Peyer's patch (tissue), 4 donors: ENCODE data around the gene SEMA3B.

Source experiments
- POLR2A ChIP-seq, 2 donors: fragments of 450-650 bp; IDR thresholded peaks; one replicate each; pipeline ENCODE4 v1.5.1; 2017; ENCODE audit warnings: antibody characterized with exemption in 2 of 2, mild to moderate bottlenecking in 2 of 2, moderate library complexity in 2 of 2
- TF ChIP-seq, protein P1 (sequence below), 6 experiments: fragments of 450-650 bp in 4 of 6; fragments of 200-600 bp in 2 of 6; sonication (generic) in 1 of 6; IDR thresholded peaks; one replicate each; pipeline ENCODE4 v1.5.1; 2017 to 2019; ENCODE audit warnings: antibody characterized with exemption in 6 of 6, mild to moderate bottlenecking in 3 of 6, moderate library complexity in 1 of 6

DNA sequence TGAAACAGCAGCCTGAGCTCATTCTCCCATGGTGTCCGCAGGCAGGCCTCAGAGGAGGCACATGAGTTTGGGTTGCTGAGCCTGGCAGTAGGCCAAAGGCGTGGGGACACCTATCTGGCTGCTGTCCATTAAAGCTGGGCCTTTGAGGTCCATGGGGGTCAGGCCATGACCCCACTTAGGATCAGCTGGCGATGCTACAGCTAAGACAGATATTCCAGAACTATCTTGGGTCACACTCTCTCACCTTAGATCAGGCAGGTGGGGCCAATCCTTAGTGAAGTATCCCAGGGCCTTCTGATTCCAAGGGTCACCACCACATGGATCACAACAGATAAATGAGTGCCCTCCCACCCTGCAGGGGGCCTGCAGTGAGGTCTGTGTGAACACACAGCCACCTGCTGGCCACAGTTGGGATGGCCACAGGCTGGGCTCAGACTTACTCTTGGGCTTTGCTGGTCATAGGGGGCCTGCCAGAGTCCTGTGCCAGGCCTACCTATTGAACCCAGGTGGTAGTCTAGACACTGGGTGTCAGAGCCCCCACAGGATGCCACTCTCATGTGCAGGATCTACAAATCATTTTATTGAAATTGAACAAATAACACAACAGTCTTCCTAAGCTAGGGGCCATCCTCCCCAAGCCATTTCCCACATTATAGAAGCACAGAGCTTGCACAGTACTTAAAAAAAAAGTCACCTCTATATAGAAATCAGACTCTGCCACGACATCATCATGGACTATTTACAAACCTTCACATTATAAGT is 55.6 kb downstream of the SEMA3B start:
- TF ChIP-seq, protein P1, sequence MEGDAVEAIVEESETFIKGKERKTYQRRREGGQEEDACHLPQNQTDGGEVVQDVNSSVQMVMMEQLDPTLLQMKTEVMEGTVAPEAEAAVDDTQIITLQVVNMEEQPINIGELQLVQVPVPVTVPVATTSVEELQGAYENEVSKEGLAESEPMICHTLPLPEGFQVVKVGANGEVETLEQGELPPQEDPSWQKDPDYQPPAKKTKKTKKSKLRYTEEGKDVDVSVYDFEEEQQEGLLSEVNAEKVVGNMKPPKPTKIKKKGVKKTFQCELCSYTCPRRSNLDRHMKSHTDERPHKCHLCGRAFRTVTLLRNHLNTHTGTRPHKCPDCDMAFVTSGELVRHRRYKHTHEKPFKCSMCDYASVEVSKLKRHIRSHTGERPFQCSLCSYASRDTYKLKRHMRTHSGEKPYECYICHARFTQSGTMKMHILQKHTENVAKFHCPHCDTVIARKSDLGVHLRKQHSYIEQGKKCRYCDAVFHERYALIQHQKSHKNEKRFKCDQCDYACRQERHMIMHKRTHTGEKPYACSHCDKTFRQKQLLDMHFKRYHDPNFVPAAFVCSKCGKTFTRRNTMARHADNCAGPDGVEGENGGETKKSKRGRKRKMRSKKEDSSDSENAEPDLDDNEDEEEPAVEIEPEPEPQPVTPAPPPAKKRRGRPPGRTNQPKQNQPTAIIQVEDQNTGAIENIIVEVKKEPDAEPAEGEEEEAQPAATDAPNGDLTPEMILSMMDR (IDR thresholded peaks at IDR 0.05): peak; percentile 52 to 89 (median 82)
- no peak for TF ChIP-seq POLR2A (IDR thresholded peaks at IDR 0.05)
